ENCODE measurements around the gene STK39.

DNA sequence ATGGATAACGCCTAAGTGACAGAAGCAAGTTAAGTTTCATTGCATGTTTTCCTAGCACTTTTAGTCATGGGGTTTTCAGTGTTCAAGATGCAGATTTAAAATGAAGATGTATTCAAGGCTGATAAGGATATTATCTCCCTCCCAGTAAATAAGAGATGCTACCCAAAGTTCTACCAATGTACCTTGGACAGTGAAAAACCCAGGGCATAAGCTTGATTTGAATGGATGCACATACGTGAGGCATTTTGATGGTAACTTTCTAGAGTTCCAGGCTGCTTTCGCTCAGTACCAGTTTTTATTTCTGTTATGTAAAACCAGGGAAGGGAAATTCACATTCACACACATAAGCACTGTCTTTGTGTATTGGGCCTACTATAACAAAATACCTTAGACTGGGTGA, 90.3 kb downstream of the STK39 start:
- TF ChIP-seq, protein P1, sequence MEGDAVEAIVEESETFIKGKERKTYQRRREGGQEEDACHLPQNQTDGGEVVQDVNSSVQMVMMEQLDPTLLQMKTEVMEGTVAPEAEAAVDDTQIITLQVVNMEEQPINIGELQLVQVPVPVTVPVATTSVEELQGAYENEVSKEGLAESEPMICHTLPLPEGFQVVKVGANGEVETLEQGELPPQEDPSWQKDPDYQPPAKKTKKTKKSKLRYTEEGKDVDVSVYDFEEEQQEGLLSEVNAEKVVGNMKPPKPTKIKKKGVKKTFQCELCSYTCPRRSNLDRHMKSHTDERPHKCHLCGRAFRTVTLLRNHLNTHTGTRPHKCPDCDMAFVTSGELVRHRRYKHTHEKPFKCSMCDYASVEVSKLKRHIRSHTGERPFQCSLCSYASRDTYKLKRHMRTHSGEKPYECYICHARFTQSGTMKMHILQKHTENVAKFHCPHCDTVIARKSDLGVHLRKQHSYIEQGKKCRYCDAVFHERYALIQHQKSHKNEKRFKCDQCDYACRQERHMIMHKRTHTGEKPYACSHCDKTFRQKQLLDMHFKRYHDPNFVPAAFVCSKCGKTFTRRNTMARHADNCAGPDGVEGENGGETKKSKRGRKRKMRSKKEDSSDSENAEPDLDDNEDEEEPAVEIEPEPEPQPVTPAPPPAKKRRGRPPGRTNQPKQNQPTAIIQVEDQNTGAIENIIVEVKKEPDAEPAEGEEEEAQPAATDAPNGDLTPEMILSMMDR (conservative IDR thresholded peaks at IDR 0.05), result no peak
- TF ChIP-seq ZFX (IDR thresholded peaks at IDR 0.05), result no peak

Measured in C4-2B (cell line).